ENCODE results near the gene FAF2.

FAF2 gene

DNA sequence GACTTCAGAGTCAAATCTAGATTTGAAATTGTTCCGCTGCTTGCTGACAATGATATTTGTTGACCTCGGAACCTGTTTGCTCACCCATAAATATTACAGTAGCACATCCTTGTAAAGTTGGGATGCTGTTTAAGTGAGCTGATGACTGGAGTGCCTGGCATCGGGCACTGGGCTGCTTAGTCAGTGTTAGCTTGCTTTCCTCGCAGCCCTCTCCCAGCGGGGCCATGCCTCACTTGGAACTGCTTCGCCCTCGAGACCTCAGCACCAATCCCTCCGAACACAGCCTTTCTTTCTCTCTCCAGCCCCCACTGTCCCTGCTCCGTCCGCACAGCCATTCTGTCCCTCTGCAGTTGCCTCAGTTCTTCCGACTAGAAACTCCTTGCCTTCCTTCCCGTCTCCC lies 65.6 kb downstream of the FAF2 start:
- no peak overlapping the region for H3K27ac ChIP-seq
- TF ChIP-seq ZFX (IDR thresholded peaks at IDR 0.05; ENCODE audit: borderline replicate concordance) = no peak
- TF ChIP-seq, protein P1, sequence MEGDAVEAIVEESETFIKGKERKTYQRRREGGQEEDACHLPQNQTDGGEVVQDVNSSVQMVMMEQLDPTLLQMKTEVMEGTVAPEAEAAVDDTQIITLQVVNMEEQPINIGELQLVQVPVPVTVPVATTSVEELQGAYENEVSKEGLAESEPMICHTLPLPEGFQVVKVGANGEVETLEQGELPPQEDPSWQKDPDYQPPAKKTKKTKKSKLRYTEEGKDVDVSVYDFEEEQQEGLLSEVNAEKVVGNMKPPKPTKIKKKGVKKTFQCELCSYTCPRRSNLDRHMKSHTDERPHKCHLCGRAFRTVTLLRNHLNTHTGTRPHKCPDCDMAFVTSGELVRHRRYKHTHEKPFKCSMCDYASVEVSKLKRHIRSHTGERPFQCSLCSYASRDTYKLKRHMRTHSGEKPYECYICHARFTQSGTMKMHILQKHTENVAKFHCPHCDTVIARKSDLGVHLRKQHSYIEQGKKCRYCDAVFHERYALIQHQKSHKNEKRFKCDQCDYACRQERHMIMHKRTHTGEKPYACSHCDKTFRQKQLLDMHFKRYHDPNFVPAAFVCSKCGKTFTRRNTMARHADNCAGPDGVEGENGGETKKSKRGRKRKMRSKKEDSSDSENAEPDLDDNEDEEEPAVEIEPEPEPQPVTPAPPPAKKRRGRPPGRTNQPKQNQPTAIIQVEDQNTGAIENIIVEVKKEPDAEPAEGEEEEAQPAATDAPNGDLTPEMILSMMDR (IDR thresholded peaks at IDR 0.05) = no peak

DNA sequence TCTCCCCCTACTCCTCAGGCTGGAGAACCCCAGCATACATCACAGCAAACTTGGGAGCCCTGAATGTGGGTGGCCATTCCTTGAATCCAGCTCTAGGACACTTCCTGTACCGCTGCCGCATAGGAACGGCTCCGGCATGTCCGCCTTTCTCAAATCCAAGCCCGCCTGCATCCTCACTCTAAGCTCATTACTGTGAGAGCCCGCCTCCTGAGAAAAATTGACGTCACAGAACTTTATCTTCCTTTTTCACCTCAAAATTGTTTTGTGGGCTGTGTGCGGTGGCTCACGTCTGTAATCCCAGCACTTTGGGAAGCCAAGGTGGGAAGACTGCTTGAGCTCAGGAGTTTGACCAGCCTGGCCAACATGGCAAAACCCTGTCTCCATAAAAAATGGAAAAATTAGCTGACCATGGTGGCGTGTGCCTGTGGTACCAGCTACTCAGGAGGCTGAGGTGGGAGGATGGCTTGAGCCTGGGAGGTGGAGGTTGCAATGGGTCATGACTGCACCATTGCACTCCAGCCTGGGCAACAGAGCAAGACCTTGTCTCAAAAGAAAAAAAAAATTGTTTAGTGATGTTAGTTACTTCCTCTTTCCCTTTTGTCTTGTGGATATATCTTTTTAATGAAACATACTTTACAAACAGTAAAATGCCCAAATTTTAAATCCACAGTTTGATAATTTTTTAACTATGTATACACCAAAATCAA lies 66.2 kb downstream of the FAF2 start:
- no peak for TF ChIP-seq ZFX (IDR thresholded peaks at IDR 0.05; ENCODE audit: borderline replicate concordance)
- TF ChIP-seq, protein P1 (IDR thresholded peaks at IDR 0.05) = no peak
- no peak overlapping the region for H3K27ac ChIP-seq

DNA sequence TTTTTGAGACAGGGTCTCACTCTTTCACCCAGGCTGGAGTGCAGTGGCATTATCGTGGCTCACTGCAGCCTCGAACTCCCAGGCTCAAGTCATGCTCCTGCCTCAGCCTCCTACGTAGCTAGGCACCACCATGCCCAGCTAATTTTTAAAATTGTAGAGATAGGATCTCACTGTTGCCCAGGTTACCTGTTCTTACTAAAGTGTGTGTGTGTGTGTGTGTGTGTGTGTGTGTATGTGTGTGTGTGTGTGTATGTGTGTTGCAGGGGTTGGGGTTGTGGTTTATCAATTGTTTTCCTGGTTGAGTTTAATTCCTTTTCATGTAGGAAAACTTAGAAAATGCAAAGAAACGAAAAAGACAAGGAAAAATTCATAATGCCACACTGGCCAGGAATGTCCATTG lies 67.2 kb downstream of the FAF2 start:
- no peak overlapping the region for H3K27ac ChIP-seq
- TF ChIP-seq, protein P1 (IDR thresholded peaks at IDR 0.05) = no peak
- no peak for TF ChIP-seq ZFX (IDR thresholded peaks at IDR 0.05; ENCODE audit: borderline replicate concordance)

DNA sequence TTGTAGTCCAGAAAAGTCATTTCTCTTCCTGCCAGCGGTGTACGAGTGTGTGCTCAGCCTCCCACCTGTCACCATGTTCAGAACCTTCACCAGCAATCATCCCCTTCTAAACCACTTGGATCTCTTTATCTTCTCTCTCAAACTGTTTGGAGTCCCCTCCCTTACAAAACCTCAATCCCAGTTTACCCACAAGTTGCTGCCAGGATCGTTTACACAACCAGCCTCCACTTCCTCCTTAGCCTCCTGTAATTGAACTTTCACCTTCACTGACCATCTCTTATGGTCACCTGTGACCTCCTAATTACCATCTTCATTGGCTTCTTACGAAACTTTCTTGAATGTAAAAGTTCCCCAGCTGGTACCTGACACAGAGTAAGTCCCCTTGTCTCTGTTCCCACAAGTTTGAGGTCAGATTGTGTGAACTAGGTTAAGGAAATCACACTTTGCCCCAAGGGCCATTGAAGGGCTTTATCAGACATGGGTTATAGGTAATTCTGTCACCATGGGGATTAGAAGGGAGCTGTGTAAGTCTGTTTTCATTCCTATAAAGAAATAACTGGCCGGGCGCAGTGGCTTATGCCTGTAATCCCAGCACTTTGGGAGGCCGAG lies 69.0 kb downstream of the FAF2 start:
- H3K27ac ChIP-seq = no peak overlapping the region
- no peak for TF ChIP-seq ZFX (IDR thresholded peaks at IDR 0.05; ENCODE audit: borderline replicate concordance)
- TF ChIP-seq, protein P1 (IDR thresholded peaks at IDR 0.05) = no peak

DNA sequence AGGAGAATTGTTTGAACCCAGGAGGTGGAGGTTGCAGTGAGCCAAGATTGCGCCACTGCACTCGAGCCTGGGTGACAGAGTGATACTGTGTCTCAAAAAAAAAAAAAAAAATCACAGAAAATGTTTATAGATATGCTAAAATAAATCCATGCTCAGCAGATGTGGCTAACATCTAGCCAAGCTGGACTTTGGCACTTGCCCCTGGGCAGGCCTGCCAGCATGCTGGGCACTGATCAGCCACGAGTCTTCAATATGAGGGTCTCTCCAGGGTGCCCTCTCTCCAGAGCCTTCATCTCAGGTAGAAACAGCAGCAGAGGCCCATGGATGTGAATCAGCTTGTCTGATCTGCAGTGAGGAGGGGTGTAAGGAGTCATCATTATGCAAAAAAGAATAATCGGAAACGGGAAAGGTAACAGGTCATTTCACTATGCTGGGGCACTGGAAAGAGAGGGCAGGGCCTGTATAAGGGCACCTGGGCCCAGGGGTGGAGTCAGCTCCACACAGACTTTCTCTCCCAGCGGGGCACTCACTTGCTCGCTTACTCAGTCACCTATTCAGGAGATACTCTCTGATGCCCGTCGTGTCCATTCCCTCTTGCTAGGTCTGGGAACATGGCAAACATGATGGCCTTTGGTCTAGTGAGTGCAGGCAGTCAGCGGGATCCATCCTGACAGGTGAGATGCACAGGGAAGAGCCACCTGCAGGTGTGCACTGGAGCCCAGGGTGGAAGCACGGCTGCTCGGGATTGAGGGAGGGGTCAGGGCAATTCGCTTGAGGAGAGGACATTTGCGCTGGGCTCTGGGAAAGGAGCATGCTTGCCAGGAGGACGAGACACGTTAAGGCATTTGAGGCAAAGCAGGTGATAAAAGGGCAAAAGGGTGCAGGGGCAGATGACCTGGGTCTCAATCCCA lies 71.9 kb downstream of the FAF2 start:
- H3K27ac ChIP-seq = no peak overlapping the region
- TF ChIP-seq, protein P1 (IDR thresholded peaks at IDR 0.05) = no peak
- no peak for TF ChIP-seq ZFX (IDR thresholded peaks at IDR 0.05; ENCODE audit: borderline replicate concordance)

DNA sequence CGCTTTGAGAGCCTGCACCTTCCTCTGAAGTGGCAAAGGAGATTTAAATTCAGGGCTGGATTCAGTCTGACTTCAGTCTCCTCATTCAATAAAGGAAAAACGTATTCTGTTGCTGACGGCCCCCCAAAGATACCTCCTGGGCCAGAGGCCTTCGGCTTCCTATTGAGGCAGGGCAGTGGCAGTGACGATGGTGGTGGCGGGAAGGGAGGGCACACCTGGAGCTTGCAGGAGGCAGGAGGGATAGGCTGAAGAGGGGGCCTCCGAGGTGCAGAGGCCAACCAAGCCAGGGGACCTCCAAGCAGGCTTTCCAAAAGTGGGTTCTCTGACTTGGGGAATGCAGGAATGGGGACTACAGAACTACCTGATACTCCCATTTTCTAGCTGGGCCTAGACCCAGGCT lies 73.1 kb downstream of the FAF2 start:
- H3K27ac ChIP-seq = no peak overlapping the region
- TF ChIP-seq, protein P1 (IDR thresholded peaks at IDR 0.05) = no peak

Measured in 22Rv1 (cell line).